Heart right ventricle (tissue), 16 donors: ENCODE data around the gene FGD4. TPM values are rescaled to one million over a fixed set of nuclear protein-coding genes. Genes with fewer than 3 reads are reported as not detected.

Source experiments
- ATAC-seq, 8 donors: fragments of 200-7000 bp; cut with Tn5 transposase; one replicate each; pipeline ENCODE4 v1.9.1; 2020; ENCODE audit warnings: mild to moderate bottlenecking in 8 of 8, moderate library complexity in 8 of 8, moderate number of reproducible peaks in 1 of 8
- DNase-seq, 2 donors: peaks; one replicate each; pipeline ENCODE4 v3.0.0-alpha.2; 2020
- H3K27ac ChIP-seq, 10 donors: fragments of 200-600 bp; sonication (generic) in 2 of 10; one replicate each; pipeline versions ENCODE4 v1.5.0 to v1.8.0; 2020 to 2022; ENCODE audit warnings: mild to moderate bottlenecking in 3 of 10
- H3K27me3 ChIP-seq, 7 donors: fragments of 200-600 bp; one replicate each; pipeline ENCODE4 v1.8.0; 2021 to 2022; ENCODE audit warnings: mild to moderate bottlenecking in 2 of 7
- H3K36me3 ChIP-seq, 9 donors: fragments of 200-600 bp; sonication (generic) in 1 of 9; one replicate each; pipeline versions ENCODE4 v1.5.0 to v1.8.0; 2020 to 2022; ENCODE audit warnings: mild to moderate bottlenecking in 2 of 9
- H3K4me1 ChIP-seq, 9 donors: fragments of 200-600 bp; sonication (generic) in 1 of 9; one replicate each; pipeline versions ENCODE4 v1.5.0 to v1.8.0; 2020 to 2022; ENCODE audit warnings: mild to moderate bottlenecking in 4 of 9
- H3K4me3 ChIP-seq, 10 donors: fragments of 200-600 bp; sonication (generic) in 2 of 10; one replicate each; pipeline versions ENCODE4 v1.5.0 to v1.8.0; 2020 to 2022; ENCODE audit warnings: mild to moderate bottlenecking in 7 of 10, moderate library complexity in 2 of 10
- H3K9me3 ChIP-seq, 11 donors: fragments of 200-600 bp in 10 of 11; sonication (generic) in 2 of 11; one replicate each; pipeline versions ENCODE4 v1.5.0 to v1.8.0; 2013 to 2022; ENCODE audit warnings: mild to moderate bottlenecking in 2 of 11, control low read depth in 1 of 11, moderate library complexity in 1 of 11
- CTCF ChIP-seq, 9 donors: fragments of 200-600 bp; sonication (generic) in 2 of 9; IDR thresholded peaks; one replicate each; pipeline versions ENCODE4 v1.5.0 to v1.8.0; 2021 to 2022; ENCODE audit warnings: antibody characterized with exemption in 9 of 9, mild to moderate bottlenecking in 5 of 9, moderate library complexity in 1 of 9
- WGBS, 2 donors: extraction: QIAGEN DNeasy Blood & Tissue Kit; methylation state at CpG; one replicate each; pipeline ENCODE4 v1.1.7; 2013; ENCODE audit warnings: inconsistent platforms in 1 of 2; 5-methylcytosine and 5-hydroxymethylcytosine counted together
- intact Hi-C, 10 donors: fragments of 100-400 bp; cut with DNase I; formaldehyde crosslinking; loops; one replicate each; pipeline versions ENCODE4 v1.11.1 to v1.14.2; 2022
- polyA plus RNA-seq, 2 donors: library from polyadenylated mRNA; stranded (reverse); fragments of 200-250 nt; gene quantifications; one replicate each; pipeline ENCODE4 v1.2.3, GENCODE V29; 2013
- total RNA-seq, 10 donors: library from RNA; stranded (reverse); fragmentation: NEBNext Ultra II Directional in 3 of 10; extraction: Animal tissue kit (Norgen Biotek cat#: 25700) in 3 of 10; gene quantifications; one replicate each; pipeline versions ENCODE4 v1.2.1 to v1.2.4, GENCODE V29; 2021 to 2023
- donor health status: Arrhythmogenic right ventricular cardiomyopathy.
- donor health status: ischemic (EF 13 %, LVEDD 7.1; RV severe dilation, severe dysfunction).
- donor health status: healthy with polysubstance abuse.
- donor health status: DM: no; HTN: yes; CAD: no.
- donor health status: DM: no; HTN: no; CAD: no.
- donor health status: ischemic (EF 25% LVEDD 6.9; RV normal size, moderate dysfunction).
- donor health status: ischemic (EF 25% LVEDD 5.7; RV mildly dilated, moderate dysfunction).
- donor health status: healthy.
- donor health status: DM: yes; HTN: yes; CAD: no.
- donor health status: Ischemic cardiomyopathy.
- donor health status: ischemic (EF 35%, LVEDD 5.7; RV mildly dilated, moderate dysfunction).
- donor health status: nonischemic (EF 11% LVEDD 7.7; RV severe dilation, severe dysfunction).
- donor health status: DM: yes; HTN: yes; CAD: no.
- donor health status: PGD.
- donor health status: ischemic (EF 29% LVEDD 5.4; RV normal size, mild dysfunction).
- donor health status: nonischemic (EF 23%, LVEDD 6.1; RV moderate dilation, normal function).

The FGD4 gene
- total and polyA plus RNA-seq, 12 donors = 2.6 to 36.9 (median 25.5) TPM

GRCh38 chr12:32603071-32603470, 203.7 kb downstream of the FGD4 start:
- Histone ChIP-seq H3K27me3 (no peaks in the 10 kb centered on the region), H3K27ac (no peak overlapping the region), H3K4me3 (no peak overlapping the region), H3K4me1 (peaks cover 0 to 34% (median 8%) of the 10 kb centered on the region in 9 donors), H3K36me3 (peaks cover 0 to 96% (median 15%) of the 10 kb centered on the region in 9 donors), H3K9me3 (no peaks in the 10 kb centered on the region)
- intact Hi-C loops = loop anchor here in 1 of 10 donors (5.0 kb wide), 1 partner anchor 34 kb away; no protein-coding TSS in a partner anchor
- 94 to 98% methylated on average over 3 of the region's 3 CpGs for WGBS, 2 donors
- no peak for DNase-seq
- no peak for TF ChIP-seq CTCF (IDR thresholded peaks at IDR 0.05)
- no peak for ATAC-seq

- intact Hi-C loops = loop anchor here in 1 of 10 donors (5.0 kb wide), 1 partner anchor 33 kb away; no protein-coding TSS in a partner anchor
- H3K27me3 ChIP-seq = no peaks in the 10 kb centered on the region
- DNase-seq (no peak), ATAC-seq (no peak)
- H3K9me3 ChIP-seq = no peaks in the 10 kb centered on the region
- peaks cover 0 to 96% (median 23%) of the 10 kb centered on the region in 9 donors for H3K36me3 ChIP-seq
- WGBS, 2 donors = 84 to 90% methylated on average over 2 of the region's 2 CpGs
- H3K4me3 ChIP-seq = no peak overlapping the region
- H3K4me1 ChIP-seq = peaks cover 0 to 34% (median 8%) of the 10 kb centered on the region in 9 donors
- TF ChIP-seq CTCF (IDR thresholded peaks at IDR 0.05) = no peak
- H3K27ac ChIP-seq = no peak overlapping the region
Measured at GRCh38 chr12:32603858-32604257, 204.5 kb downstream of the FGD4 start.

DNA sequence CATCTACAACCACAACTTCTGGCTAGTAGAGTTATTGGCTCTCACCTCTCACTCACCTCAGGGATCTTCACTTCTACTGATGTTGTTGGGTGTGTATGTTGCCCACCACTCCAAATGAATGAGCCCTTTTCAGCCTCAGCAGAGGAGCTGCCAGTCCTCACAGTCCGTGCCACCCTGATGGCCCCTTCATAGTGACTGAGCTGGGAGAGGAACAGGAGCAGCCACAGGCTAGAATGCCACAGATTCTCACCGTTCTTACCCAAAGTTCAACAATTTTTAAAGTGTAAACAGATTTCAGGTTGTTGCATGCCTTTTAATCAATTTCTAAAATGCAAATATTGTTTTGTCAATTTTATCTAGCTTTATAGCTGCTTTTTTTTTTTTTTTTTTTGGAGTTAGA, 205.2 kb downstream of the FGD4 start:
- intact Hi-C loops = loop anchor here in 1 of 10 donors (5.0 kb wide), 1 partner anchor 33 kb away; no protein-coding TSS in a partner anchor
- ATAC-seq = no peak
- Histone ChIP-seq H3K9me3 (no peaks in the 10 kb centered on the region), H3K27ac (no peak overlapping the region), H3K4me1 (peaks cover 0 to 34% (median 8%) of the 10 kb centered on the region in 9 donors), H3K4me3 (no peak overlapping the region), H3K27me3 (no peaks in the 10 kb centered on the region), H3K36me3 (peaks cover 0 to 99% (median 27%) of the 10 kb centered on the region in 9 donors)
- no peak for DNase-seq
- TF ChIP-seq CTCF (IDR thresholded peaks at IDR 0.05) = no peak
- 74 to 91% methylated on average over 2 of the region's 2 CpGs for WGBS, 2 donors

DNA sequence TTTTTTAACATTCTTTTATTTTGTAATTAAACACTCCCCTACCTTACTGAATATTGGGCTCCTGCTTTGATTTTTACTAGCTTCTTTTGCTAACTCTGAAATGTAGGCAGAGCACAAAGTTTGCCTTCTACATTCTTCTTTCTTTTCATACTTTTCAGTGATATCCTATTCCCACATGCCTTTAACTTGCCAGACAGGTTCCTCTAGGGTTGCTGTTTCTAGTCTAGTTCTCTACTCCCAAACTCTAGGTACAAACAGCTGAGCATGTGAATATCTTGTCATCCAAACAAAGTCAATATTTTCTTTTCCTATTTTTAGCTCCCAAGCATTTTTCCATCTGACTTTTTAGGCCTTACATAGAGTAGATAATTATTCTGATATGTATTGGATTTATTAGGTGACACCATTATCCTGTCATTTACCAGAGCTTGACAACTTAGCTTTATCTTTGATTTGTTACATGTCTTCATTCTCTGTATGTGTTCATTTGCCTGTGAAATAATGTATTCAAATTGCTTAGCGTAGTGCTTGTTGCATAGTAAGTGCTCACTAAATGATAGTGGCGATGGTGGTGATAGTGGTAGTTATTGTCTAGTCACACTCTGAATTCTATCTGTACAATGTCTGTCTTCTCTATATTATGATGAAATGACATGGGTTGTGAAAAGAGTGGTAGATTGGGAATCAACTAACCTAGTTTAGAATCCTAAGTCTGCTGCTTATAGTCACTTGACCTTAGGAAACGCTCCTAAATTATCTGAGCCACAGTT, 206.2 kb downstream of the FGD4 start:
- no peak overlapping the region for H3K4me3 ChIP-seq

More for the DNA sequence above, 206.2 kb downstream of the FGD4 start:
- H3K4me1 ChIP-seq = peaks cover 0 to 25% (median 8%) of the 10 kb centered on the region in 9 donors
- peaks cover 0 to 99% (median 27%) of the 10 kb centered on the region in 9 donors for H3K36me3 ChIP-seq
- TF ChIP-seq CTCF (IDR thresholded peaks at IDR 0.05) = no peak
- whole genome bisulfite sequencing, 2 donors = 96 to 98% methylated on average over 3 of the region's 3 CpGs
- no peaks in the 10 kb centered on the region for H3K9me3 ChIP-seq
- no peaks in the 10 kb centered on the region for H3K27me3 ChIP-seq
- H3K27ac ChIP-seq = no peak overlapping the region
- no peak for ATAC-seq
- DNase-seq = no peak
- intact Hi-C loops = no loop called here
